ENCODE data around the gene ANKRD33B. TPM values are rescaled to one million over a fixed set of nuclear protein-coding genes. Genes with fewer than 3 reads are reported as not detected.

The ANKRD33B gene
- total and polyA plus RNA-seq, 2 experiments from 2014 or later, result 2.9 to 15.4 TPM

DNA sequence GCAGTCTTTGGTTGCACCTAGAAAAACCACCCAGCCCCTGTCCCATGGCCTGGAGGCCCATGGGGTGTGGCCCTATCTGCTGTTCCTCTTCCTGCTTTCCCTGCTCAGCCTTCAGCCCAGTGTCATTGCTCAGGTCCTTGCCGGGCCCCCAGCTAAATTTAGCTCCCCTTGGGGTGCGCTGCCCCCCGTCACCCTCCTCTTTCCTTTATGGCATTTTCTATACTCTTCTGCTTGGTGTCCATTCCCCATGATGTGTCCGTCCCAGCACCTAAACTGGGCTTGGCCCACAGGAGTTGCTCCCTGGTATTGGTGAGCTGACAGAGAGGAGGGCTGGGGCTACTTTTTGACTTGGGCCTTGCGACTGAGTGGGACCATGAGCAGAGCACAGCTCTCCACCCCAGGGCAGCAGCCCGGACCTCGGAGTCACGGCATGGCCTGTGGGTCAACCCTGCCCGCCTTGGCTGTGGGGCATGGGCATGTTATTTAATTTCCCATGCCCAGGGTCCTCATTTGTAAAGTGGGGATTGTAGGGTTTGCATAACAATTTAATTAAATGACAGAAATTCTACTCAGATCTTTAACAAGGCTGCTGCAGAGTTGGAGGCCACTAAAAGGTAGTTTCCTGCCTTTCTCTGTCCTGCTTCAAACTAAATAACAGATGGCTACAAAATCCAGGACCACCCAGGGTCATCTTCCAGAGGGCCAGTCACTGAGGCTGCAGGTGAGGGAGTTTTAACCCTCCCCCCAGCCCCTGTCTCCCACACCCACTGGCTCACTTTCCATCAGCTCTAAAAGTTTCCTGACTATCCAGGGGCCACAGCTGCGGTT, 99.0 kb downstream of the ANKRD33B start:
- H3K4me2 ChIP-seq, result 0 out of 2 replicates have a peak overlapping the region, but pooled peaks have one; percentile 23
- no peak for TF ChIP-seq EZH2 (IDR thresholded peaks at IDR 0.05; ENCODE audit: low read depth, unreplicated experiment)
- TF ChIP-seq, protein P1, sequence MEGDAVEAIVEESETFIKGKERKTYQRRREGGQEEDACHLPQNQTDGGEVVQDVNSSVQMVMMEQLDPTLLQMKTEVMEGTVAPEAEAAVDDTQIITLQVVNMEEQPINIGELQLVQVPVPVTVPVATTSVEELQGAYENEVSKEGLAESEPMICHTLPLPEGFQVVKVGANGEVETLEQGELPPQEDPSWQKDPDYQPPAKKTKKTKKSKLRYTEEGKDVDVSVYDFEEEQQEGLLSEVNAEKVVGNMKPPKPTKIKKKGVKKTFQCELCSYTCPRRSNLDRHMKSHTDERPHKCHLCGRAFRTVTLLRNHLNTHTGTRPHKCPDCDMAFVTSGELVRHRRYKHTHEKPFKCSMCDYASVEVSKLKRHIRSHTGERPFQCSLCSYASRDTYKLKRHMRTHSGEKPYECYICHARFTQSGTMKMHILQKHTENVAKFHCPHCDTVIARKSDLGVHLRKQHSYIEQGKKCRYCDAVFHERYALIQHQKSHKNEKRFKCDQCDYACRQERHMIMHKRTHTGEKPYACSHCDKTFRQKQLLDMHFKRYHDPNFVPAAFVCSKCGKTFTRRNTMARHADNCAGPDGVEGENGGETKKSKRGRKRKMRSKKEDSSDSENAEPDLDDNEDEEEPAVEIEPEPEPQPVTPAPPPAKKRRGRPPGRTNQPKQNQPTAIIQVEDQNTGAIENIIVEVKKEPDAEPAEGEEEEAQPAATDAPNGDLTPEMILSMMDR (conservative IDR thresholded peaks at IDR 0.05; ENCODE audit: low read depth in 2 of 2), result no peak
- DNase-seq (ENCODE audit: low spot score) (no peak), ATAC-seq (peak; percentile 22)
- no peak overlapping the region; the same call in 1 of the 2 replicates for H3K27ac Mint-ChIP-seq
- no peaks in the 10 kb centered on the region for H3K27me3 ChIP-seq (ENCODE audit: insufficient read depth)
- no peaks in the 10 kb centered on the region for H4K20me1 ChIP-seq (replicated peaks; ENCODE audit: insufficient read depth)
- no peak overlapping the region for H3K27ac ChIP-seq (ENCODE audit: low read depth)
- H3K36me3 Mint-ChIP-seq (ENCODE audit: low read depth), result no peaks in the 10 kb centered on the region
- H3K79me2 ChIP-seq (replicated peaks; ENCODE audit: insufficient read depth), result no peaks in the 10 kb centered on the region
- no peak overlapping the region for H3K4me3 ChIP-seq
- H2AFZ ChIP-seq, result peak overlapping the region; percentile 74; the same call in 1 of the 2 replicates
- peaks cover 13% of the 10 kb centered on the region for H3K27me3 Mint-ChIP-seq (ENCODE audit: insufficient read depth, low read depth, poor library complexity)
- H3K9me2 ChIP-seq (ENCODE audit: insufficient read depth), result 0 out of 2 replicates have a peak, but pooled peaks cover 5% of the 10 kb centered on the region
- H3K9me3 Mint-ChIP-seq, result no peaks in the 10 kb centered on the region
- no peaks in the 10 kb centered on the region; the same call in 1 of the 2 replicates for H3K4me1 ChIP-seq (ENCODE audit: insufficient read depth)
- H3F3A ChIP-seq (replicated peaks; ENCODE audit: low read depth), result no peaks in the 10 kb centered on the region
- no peak overlapping the region for H3K4me3 Mint-ChIP-seq
- no peaks in the 10 kb centered on the region for H3K36me3 ChIP-seq (ENCODE audit: insufficient read depth)
- peaks cover 22% of the 10 kb centered on the region; the same call in 2 of the 3 replicates for H3K4me1 Mint-ChIP-seq

DNA sequence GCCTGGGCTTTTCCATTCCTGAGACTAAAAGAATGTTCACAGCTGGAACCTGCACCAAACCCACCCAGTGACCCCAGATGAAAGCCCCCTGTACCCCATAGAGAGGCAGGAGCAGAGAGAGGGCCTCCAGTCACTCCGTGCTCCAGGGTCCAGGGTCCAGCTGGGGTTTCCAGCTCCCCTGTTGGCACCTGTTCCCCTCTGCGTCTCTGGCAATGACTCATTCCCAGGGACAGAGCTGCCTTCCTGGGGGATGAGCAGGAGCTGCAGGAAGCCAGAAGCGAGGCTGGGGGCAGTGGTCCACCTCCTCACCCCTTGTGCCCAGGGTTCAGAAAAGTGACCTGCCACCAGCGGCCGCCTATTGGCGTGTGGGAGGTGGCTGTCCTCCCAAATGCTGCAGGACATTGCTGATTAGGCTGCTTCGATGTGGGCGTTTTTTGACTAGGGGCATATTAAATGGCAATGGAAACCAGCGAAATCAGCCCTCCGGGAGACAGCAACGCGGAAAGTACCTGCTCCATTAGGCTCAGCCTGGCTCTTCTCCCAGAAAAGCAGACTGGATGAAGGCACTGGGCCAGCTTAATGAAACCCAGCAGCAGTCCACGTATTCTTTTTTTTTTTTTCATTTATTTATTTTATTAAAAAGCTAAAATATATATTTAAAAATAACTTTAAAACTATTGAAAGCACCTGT, 99.8 kb downstream of the ANKRD33B start:
- H3K36me3 ChIP-seq (ENCODE audit: insufficient read depth), result no peaks in the 10 kb centered on the region
- H3K4me2 ChIP-seq, result 0 out of 2 replicates have a peak overlapping the region, but pooled peaks have one; percentile 23
- Mint-ChIP-seq H3K27me3 (ENCODE audit: insufficient read depth, low read depth, poor library complexity) (peaks cover 13% of the 10 kb centered on the region), H3K9me3 (peaks cover 1% of the 10 kb centered on the region; the same call in 1 of the 3 replicates), H3K27ac (no peak overlapping the region), H3K4me3 (no peak overlapping the region), H3K36me3 (ENCODE audit: low read depth) (no peaks in the 10 kb centered on the region), H3K4me1 (peaks cover 22% of the 10 kb centered on the region; the same call in 2 of the 3 replicates)
- H3K27ac ChIP-seq (ENCODE audit: low read depth), result no peak overlapping the region
- no peaks in the 10 kb centered on the region for H4K20me1 ChIP-seq (replicated peaks; ENCODE audit: insufficient read depth)
- DNase-seq (ENCODE audit: low spot score) (peak; percentile 32), ATAC-seq (peak; percentile 70)
- H3K27me3 ChIP-seq (ENCODE audit: insufficient read depth), result no peaks in the 10 kb centered on the region
- H3K4me3 ChIP-seq, result no peak overlapping the region
- H3K9me2 ChIP-seq (ENCODE audit: insufficient read depth), result peaks cover 10% of the 10 kb centered on the region; the same call in 1 of the 2 replicates
- H2AFZ ChIP-seq, result peak overlapping the region; percentile 74; the same call in 1 of the 2 replicates
- no peaks in the 10 kb centered on the region; the same call in 1 of the 2 replicates for H3K4me1 ChIP-seq (ENCODE audit: insufficient read depth)
- no peaks in the 10 kb centered on the region for H3F3A ChIP-seq (replicated peaks; ENCODE audit: low read depth)
- H3K79me2 ChIP-seq (replicated peaks; ENCODE audit: insufficient read depth), result no peaks in the 10 kb centered on the region
- TF ChIP-seq ZNF331 (CRISPR knock-in tag; IDR thresholded peaks at IDR 0.05; ENCODE audit: low read depth) (no peak), EZH2phosphoT487 (IDR thresholded peaks at IDR 0.05; ENCODE audit: unreplicated experiment) (no peak)
- TF ChIP-seq, protein P2, sequence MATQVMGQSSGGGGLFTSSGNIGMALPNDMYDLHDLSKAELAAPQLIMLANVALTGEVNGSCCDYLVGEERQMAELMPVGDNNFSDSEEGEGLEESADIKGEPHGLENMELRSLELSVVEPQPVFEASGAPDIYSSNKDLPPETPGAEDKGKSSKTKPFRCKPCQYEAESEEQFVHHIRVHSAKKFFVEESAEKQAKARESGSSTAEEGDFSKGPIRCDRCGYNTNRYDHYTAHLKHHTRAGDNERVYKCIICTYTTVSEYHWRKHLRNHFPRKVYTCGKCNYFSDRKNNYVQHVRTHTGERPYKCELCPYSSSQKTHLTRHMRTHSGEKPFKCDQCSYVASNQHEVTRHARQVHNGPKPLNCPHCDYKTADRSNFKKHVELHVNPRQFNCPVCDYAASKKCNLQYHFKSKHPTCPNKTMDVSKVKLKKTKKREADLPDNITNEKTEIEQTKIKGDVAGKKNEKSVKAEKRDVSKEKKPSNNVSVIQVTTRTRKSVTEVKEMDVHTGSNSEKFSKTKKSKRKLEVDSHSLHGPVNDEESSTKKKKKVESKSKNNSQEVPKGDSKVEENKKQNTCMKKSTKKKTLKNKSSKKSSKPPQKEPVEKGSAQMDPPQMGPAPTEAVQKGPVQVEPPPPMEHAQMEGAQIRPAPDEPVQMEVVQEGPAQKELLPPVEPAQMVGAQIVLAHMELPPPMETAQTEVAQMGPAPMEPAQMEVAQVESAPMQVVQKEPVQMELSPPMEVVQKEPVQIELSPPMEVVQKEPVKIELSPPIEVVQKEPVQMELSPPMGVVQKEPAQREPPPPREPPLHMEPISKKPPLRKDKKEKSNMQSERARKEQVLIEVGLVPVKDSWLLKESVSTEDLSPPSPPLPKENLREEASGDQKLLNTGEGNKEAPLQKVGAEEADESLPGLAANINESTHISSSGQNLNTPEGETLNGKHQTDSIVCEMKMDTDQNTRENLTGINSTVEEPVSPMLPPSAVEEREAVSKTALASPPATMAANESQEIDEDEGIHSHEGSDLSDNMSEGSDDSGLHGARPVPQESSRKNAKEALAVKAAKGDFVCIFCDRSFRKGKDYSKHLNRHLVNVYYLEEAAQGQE (IDR thresholded peaks at IDR 0.05; ENCODE audit: unreplicated experiment), result no peak
- TF ChIP-seq, protein P3, sequence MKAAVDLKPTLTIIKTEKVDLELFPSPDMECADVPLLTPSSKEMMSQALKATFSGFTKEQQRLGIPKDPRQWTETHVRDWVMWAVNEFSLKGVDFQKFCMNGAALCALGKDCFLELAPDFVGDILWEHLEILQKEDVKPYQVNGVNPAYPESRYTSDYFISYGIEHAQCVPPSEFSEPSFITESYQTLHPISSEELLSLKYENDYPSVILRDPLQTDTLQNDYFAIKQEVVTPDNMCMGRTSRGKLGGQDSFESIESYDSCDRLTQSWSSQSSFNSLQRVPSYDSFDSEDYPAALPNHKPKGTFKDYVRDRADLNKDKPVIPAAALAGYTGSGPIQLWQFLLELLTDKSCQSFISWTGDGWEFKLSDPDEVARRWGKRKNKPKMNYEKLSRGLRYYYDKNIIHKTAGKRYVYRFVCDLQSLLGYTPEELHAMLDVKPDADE (IDR thresholded peaks at IDR 0.05), result no peak
- TF ChIP-seq, protein P1 (conservative IDR thresholded peaks at IDR 0.05; ENCODE audit: low read depth in 2 of 2), result no peak

All from GM23338 (cell line).